ENCODE measurements around the gene CLDN16.

CLDN16 gene

DNA sequence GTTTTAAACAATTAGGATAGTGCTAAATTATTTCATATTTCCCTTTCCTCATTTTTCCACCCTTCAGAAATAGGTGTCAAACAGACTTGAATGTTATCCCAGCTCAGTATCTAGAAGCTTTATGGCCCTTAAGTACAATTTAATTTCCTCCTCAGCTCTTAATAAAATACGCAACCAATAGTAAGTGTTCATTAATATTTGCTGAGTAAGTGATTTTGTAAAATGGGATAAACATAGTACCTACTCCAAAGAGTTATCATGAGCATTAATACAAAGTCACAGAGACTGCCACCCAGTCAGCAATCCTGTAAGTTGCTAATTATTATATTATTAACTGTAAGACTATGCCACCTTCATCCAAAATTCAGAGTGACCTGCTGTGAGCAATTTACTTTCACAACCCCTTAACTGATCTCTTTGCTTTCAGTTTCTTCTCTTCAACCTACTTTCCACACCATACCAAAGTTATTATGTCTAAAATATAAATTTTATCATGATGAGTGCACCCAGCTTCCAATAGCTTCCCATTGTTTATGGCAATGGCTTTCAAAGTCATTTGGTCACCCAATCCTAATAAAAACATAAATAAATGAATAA, 35.0 kb upstream of the CLDN16 start:
- H3K36me3 ChIP-seq (ENCODE audit: insufficient read depth, insufficient read length, low read length), result no peaks in the 10 kb centered on the region
- no peaks in the 10 kb centered on the region for H3K4me1 ChIP-seq (ENCODE audit: insufficient read depth, insufficient read length)
- H3K9ac ChIP-seq (ENCODE audit: insufficient read length, low read depth), result no peak overlapping the region
- no peaks in the 10 kb centered on the region for H3K27me3 ChIP-seq (ENCODE audit: insufficient read depth, insufficient read length)
- H3K4me3 ChIP-seq (ENCODE audit: insufficient read length, low read depth), result no peak overlapping the region
- no peak for DNase-seq (ENCODE audit: low read depth, low spot score)
- TF ChIP-seq SUZ12 (IDR thresholded peaks at IDR 0.05; ENCODE audit: extremely low read depth, insufficient read depth, insufficient read length), result no peak
- TF ChIP-seq YY1 (IDR thresholded peaks at IDR 0.05; ENCODE audit: insufficient read depth, insufficient read length), result no peak
- no peak for TF ChIP-seq ZNF274 (IDR thresholded peaks at IDR 0.05; ENCODE audit: low read depth, low read length)
- no peaks in the 10 kb centered on the region for H3K9me3 ChIP-seq (ENCODE audit: insufficient read depth, low read length)

DNA sequence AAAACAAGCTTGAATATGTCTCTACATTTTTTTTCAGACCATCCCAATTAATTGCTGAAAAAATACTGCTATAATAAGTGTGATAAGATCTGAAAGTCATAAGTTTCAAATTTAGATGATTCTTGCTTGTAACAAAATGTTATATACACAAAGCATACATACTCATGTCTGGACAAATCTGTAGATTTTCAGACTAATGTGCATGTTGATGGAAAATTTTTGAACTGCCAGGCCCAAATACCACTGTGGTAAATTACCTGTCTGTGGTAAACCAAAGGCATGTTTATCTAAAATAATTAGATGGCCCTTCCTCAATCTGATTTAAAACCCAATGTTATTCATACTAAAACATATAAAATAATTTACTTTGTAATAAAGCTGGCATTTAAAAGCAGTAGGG, 31.7 kb upstream of the CLDN16 start:
- no peak for DNase-seq (ENCODE audit: low read depth, low spot score)
- no peaks in the 10 kb centered on the region for H3K9me3 ChIP-seq (ENCODE audit: insufficient read depth, low read length)

DNA sequence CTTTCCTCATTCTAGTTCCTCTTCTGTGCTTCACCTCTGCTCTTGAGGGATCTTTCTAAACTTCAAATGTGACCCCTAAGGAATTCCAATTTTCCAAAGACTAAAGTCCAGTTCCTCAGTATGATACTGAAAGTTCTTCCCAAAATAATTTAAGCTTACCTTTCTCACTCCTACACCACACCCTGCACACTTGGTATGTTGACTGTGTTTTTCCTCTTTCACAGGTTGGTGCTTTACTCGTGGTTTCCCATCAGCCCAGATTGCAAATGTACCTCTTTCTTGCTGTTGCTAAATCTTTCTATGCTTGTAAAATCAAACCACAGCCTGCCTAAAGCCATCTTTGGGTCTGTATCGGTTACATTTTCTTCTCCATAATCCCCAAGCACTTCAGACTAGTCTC, 30.5 kb upstream of the CLDN16 start:
- Histone ChIP-seq H3K27me3 (ENCODE audit: insufficient read depth, insufficient read length) (no peaks in the 10 kb centered on the region), H3K9ac (ENCODE audit: insufficient read length, low read depth) (no peak overlapping the region), H3K36me3 (ENCODE audit: insufficient read depth, insufficient read length, low read length) (no peaks in the 10 kb centered on the region), H3K4me1 (ENCODE audit: insufficient read depth, insufficient read length) (no peaks in the 10 kb centered on the region), H3K4me3 (ENCODE audit: insufficient read length, low read depth) (no peak overlapping the region), H3K9me3 (ENCODE audit: insufficient read depth, low read length) (no peaks in the 10 kb centered on the region)
- no peak for TF ChIP-seq SUZ12 (IDR thresholded peaks at IDR 0.05; ENCODE audit: extremely low read depth, insufficient read depth, insufficient read length)
- TF ChIP-seq YY1 (IDR thresholded peaks at IDR 0.05; ENCODE audit: insufficient read depth, insufficient read length), result no peak
- TF ChIP-seq ZNF274 (IDR thresholded peaks at IDR 0.05; ENCODE audit: low read depth, low read length), result no peak
- no peak for DNase-seq (ENCODE audit: low read depth, low spot score)

More for the DNA sequence above, 31.7 kb upstream of the CLDN16 start:
- H3K27me3 ChIP-seq (ENCODE audit: insufficient read depth, insufficient read length), result no peaks in the 10 kb centered on the region
- H3K9ac ChIP-seq (ENCODE audit: insufficient read length, low read depth), result no peak overlapping the region
- no peak for TF ChIP-seq ZNF274 (IDR thresholded peaks at IDR 0.05; ENCODE audit: low read depth, low read length)
- no peak for TF ChIP-seq YY1 (IDR thresholded peaks at IDR 0.05; ENCODE audit: insufficient read depth, insufficient read length)
- no peak for TF ChIP-seq SUZ12 (IDR thresholded peaks at IDR 0.05; ENCODE audit: extremely low read depth, insufficient read depth, insufficient read length)
- no peaks in the 10 kb centered on the region for H3K4me1 ChIP-seq (ENCODE audit: insufficient read depth, insufficient read length)
- no peaks in the 10 kb centered on the region for H3K36me3 ChIP-seq (ENCODE audit: insufficient read depth, insufficient read length, low read length)
- H3K4me3 ChIP-seq (ENCODE audit: insufficient read length, low read depth), result no peak overlapping the region

- DNase-seq (ENCODE audit: low read depth, low spot score), result no peak
- TF ChIP-seq YY1 (IDR thresholded peaks at IDR 0.05; ENCODE audit: insufficient read depth, insufficient read length) (no peak), ZNF274 (IDR thresholded peaks at IDR 0.05; ENCODE audit: low read depth, low read length) (no peak), SUZ12 (IDR thresholded peaks at IDR 0.05; ENCODE audit: extremely low read depth, insufficient read depth, insufficient read length) (no peak)
- no peak overlapping the region for H3K9ac ChIP-seq (ENCODE audit: insufficient read length, low read depth)
- no peaks in the 10 kb centered on the region for H3K4me1 ChIP-seq (ENCODE audit: insufficient read depth, insufficient read length)
- no peaks in the 10 kb centered on the region for H3K9me3 ChIP-seq (ENCODE audit: insufficient read depth, low read length)
- no peaks in the 10 kb centered on the region for H3K36me3 ChIP-seq (ENCODE audit: insufficient read depth, insufficient read length, low read length)
- no peaks in the 10 kb centered on the region for H3K27me3 ChIP-seq (ENCODE audit: insufficient read depth, insufficient read length)
- H3K4me3 ChIP-seq (ENCODE audit: insufficient read length, low read depth), result no peak overlapping the region
Measured at GRCh38 chr3:190359813-190360212, 28.1 kb upstream of the CLDN16 start.

DNA sequence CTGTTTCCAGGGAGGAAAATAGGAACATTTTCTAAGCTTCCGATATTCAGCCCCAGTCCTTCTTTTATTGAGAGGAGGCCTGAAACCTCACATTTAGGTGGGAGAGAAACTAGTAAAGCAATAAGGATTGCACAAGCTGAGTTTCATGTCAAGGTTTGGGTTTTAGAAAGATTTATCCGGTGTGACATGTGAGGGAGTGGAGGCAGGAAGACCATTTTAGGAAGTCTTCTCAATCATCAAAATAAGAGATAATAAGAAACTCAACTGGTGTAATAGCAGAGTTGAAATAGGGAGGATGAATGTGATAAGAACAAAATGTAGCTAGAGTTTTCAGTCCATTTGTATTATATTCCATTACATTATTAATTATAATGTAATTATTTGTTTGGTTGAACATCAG, 27.7 kb upstream of the CLDN16 start:
- H3K4me1 ChIP-seq (ENCODE audit: insufficient read depth, insufficient read length), result no peaks in the 10 kb centered on the region
- H3K36me3 ChIP-seq (ENCODE audit: insufficient read depth, insufficient read length, low read length), result no peaks in the 10 kb centered on the region
- no peak for TF ChIP-seq YY1 (IDR thresholded peaks at IDR 0.05; ENCODE audit: insufficient read depth, insufficient read length)
- no peak for TF ChIP-seq SUZ12 (IDR thresholded peaks at IDR 0.05; ENCODE audit: extremely low read depth, insufficient read depth, insufficient read length)
- TF ChIP-seq ZNF274 (IDR thresholded peaks at IDR 0.05; ENCODE audit: low read depth, low read length), result no peak
- no peaks in the 10 kb centered on the region for H3K27me3 ChIP-seq (ENCODE audit: insufficient read depth, insufficient read length)
- H3K4me3 ChIP-seq (ENCODE audit: insufficient read length, low read depth), result no peak overlapping the region
- no peak overlapping the region for H3K9ac ChIP-seq (ENCODE audit: insufficient read length, low read depth)
- H3K9me3 ChIP-seq (ENCODE audit: insufficient read depth, low read length), result no peaks in the 10 kb centered on the region
- DNase-seq (ENCODE audit: low read depth, low spot score), result no peak

DNA sequence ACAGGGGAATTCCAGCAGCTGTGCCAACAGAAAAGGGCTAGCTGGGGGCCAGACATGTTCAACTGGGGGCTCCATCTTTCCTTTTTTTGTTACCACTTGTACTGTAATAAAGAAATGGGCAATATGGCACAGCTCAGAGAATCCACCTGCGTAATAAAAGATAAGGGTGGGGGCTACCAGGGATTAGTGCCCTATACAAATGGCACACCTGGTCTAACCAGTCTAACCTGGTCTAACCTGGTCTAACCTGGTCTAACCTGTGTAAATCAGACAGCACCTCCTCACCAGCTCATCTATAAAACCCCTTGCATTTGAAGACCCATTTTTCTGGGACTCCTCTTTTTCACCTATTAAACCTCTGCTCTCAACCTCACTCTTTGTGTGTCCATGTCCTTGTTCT, 26.2 kb upstream of the CLDN16 start:
- Histone ChIP-seq H3K4me3 (ENCODE audit: insufficient read length, low read depth) (no peak overlapping the region), H3K27me3 (ENCODE audit: insufficient read depth, insufficient read length) (no peaks in the 10 kb centered on the region), H3K9ac (ENCODE audit: insufficient read length, low read depth) (no peak overlapping the region), H3K9me3 (ENCODE audit: insufficient read depth, low read length) (no peaks in the 10 kb centered on the region), H3K4me1 (ENCODE audit: insufficient read depth, insufficient read length) (no peaks in the 10 kb centered on the region), H3K36me3 (ENCODE audit: insufficient read depth, insufficient read length, low read length) (no peaks in the 10 kb centered on the region)
- DNase-seq (ENCODE audit: low read depth, low spot score), result no peak
- TF ChIP-seq SUZ12 (IDR thresholded peaks at IDR 0.05; ENCODE audit: extremely low read depth, insufficient read depth, insufficient read length) (no peak), YY1 (IDR thresholded peaks at IDR 0.05; ENCODE audit: insufficient read depth, insufficient read length) (no peak), ZNF274 (IDR thresholded peaks at IDR 0.05; ENCODE audit: low read depth, low read length) (no peak)

DNA sequence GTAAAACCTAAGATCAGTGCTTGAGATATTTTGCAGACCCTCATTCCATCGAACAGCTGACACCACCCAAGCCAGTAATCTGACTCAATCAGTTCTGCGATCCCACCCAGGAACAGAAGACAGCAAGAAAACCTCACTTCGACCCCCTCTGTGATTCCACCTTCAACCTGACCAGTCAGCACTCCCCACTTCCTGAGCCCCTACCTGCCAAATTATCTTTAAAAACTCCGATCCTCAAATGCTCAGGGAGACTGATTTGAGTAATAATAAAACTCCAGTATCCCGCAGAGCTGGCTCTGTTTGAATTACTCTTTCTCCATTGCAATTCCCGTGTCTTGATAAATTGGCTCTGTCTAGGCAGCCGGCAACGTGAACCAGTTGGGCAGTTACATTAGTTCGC, 25.7 kb upstream of the CLDN16 start:
- H3K9ac ChIP-seq (ENCODE audit: insufficient read length, low read depth), result no peak overlapping the region
- TF ChIP-seq SUZ12 (IDR thresholded peaks at IDR 0.05; ENCODE audit: extremely low read depth, insufficient read depth, insufficient read length) (no peak), ZNF274 (IDR thresholded peaks at IDR 0.05; ENCODE audit: low read depth, low read length) (no peak), YY1 (IDR thresholded peaks at IDR 0.05; ENCODE audit: insufficient read depth, insufficient read length) (no peak)
- no peaks in the 10 kb centered on the region for H3K4me1 ChIP-seq (ENCODE audit: insufficient read depth, insufficient read length)
- H3K4me3 ChIP-seq (ENCODE audit: insufficient read length, low read depth), result no peak overlapping the region
- H3K9me3 ChIP-seq (ENCODE audit: insufficient read depth, low read length), result no peaks in the 10 kb centered on the region
- H3K36me3 ChIP-seq (ENCODE audit: insufficient read depth, insufficient read length, low read length), result no peaks in the 10 kb centered on the region
- DNase-seq (ENCODE audit: low read depth, low spot score), result no peak
- H3K27me3 ChIP-seq (ENCODE audit: insufficient read depth, insufficient read length), result no peaks in the 10 kb centered on the region

All from NT2/D1 (cell line).